GM20000 (cell line): ENCODE data around the gene KRTAP2-1.

Experiments
- DNase-seq: peaks from one replicate; pipeline ENCODE4 v3.0.0; 2012; ENCODE audit warnings: low spot score
- CTCF ChIP-seq: IDR thresholded peaks from 2 replicates; pipeline ENCODE4 v1.5.1; 2012; ENCODE audit warnings: mild to moderate bottlenecking, control low read depth; ENCODE audit errors: extremely low read depth, missing control alignments

The KRTAP2-1 gene

GRCh38 chr17:41020336-41020735, 26.8 kb downstream of the KRTAP2-1 start:
- DNase-seq: no peak
- no peak for TF ChIP-seq CTCF

DNA sequence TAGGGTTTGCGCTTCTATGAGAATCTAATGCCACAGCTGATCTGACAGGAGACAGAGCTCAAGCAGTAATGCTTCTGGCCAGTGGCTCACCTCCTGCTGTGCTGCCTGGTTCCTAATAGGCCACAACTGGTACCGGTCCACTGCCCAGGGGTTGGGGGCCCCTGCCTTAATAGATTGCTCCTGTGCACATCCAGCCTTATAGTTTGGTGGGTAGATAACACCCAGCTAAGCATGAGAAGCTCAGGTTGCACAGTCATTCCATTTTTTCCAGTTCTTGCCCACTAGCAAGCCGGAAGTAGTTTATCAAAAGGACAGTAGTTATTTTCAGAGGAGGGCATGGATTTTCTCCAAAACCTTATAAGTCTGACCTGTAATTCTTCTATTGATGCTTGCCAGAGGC, 27.7 kb downstream of the KRTAP2-1 start:
- no peak for TF ChIP-seq CTCF
- no peak for DNase-seq

DNA sequence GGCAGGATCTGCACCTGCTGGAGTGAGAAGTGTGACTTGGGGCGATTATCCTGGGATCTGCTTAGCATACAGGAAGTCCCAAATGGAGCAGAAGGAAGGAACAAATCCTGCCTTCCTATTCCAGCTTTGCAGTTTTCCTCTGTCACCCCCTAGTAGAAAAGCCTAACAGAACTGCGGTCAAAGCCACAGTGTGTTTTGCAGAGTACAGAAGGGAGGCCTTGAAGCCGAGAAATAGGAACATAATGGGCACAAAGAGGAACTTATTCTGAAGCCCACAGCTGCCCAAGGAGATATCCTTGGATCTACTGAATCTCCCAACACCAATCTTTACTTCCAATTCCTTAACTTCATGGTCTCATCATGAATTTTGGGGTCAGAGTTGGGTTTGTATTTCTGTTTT, 28.6 kb downstream of the KRTAP2-1 start:
- TF ChIP-seq CTCF: no peak
- DNase-seq: no peak

DNA sequence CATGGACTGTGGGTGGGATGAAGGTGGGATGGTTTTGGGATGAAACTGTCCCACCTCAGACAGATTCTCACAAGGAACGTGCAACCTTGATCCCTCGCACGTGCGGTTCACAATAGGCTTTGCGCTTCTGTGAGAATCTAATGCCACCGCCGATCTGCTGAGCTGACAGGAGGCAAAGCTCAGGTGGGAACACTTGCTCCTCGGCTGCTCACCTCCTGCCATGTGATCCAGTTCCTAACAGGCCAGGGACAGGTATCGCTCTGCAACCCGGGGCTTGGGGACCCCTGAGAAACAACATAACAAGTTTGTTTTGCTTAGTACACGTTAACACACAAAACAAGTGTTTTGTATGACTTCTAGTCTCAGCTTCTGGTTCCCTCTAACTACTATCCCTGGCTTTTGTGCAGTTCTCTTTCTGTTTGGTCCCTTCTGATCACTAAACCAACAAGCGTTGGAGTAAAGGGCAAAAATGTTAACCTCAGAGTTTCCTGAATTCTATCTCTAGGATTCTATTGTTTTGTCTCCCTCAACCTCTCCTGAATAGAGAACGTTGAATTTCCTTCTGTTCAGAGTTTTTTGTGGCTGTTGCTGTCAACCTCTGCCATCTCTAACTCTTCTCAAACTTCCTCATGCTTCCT, 30.4 kb downstream of the KRTAP2-1 start:
- no peak for DNase-seq
- TF ChIP-seq CTCF: no peak

DNA sequence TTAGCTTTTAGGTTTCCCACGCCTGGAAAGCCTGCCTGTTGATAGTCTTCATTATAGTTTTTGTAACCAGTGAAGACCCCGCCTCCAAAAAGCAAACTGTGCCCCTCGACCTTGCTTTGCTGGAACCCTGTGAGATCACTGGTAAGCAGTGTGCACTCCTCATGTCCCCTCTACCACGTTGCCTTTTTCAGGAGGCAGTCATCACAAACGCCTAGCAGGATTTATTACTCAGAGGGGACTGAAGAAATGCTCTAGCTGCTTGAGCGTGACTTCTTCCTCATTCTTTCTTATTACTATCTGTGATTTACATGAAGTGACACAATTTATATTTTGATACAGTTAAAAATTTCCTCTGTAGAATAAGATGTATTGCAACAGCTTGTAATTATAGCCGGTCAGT, 31.7 kb downstream of the KRTAP2-1 start:
- TF ChIP-seq CTCF: no peak
- no peak for DNase-seq

GRCh38 chr17:41013606-41014005, 33.5 kb downstream of the KRTAP2-1 start:
- DNase-seq: no peak
- TF ChIP-seq CTCF: no peak

DNA sequence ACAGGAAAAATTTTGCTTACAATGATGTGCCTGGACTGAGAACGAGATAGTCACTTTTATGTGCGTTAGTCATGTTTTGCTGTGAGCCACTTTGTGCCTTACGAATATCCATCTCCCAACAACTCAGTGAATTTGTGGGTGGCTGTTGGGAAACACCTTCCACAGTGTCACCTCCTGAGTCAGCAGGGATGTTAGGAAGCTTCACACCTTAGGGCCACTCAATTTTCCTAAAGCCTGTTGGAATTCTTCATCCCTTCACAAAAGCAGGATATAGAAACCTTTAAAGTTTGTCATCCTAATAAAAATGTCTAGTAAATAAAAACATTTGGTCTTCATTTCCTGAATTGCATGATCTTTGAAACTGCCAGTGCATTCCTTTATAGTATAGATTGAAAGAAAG, 33.9 kb downstream of the KRTAP2-1 start:
- no peak for DNase-seq

More for the DNA sequence above, 33.9 kb downstream of the KRTAP2-1 start:
- no peak for TF ChIP-seq CTCF
